Daoy (cell line): ENCODE measurements around the gene RBSN. TPM values are rescaled to one million over a fixed set of nuclear protein-coding genes. Genes with fewer than 3 reads are reported as not detected.

Experiments
- DNase-seq: peaks from one replicate; pipeline ENCODE4 v3.0.0-alpha.2; 2015; ENCODE audit warnings: low read depth
- total RNA-seq: library from RNA; depleted of rRNA; stranded (reverse); fragments of >200 nt; shearing (Covaris generic); gene quantifications from 2 replicates; pipeline ENCODE4 v1.2.3, GENCODE V29; 2014

The RBSN gene
- total RNA-seq, 1 experiment from 2014 or later, result 7.3 TPM

- no peak for DNase-seq
These were observed 38.9 kb downstream of the RBSN start for GRCh38 chr3:15060029-15060428.

GRCh38 chr3:15056676-15057404 is 42.1 kb downstream of the RBSN start:
- no peak for DNase-seq

GRCh38 chr3:15055019-15055557 is 43.9 kb downstream of the RBSN start:
- DNase-seq, result no peak

- DNase-seq, result no peak
These were observed 45.4 kb downstream of the RBSN start for GRCh38 chr3:15053541-15053940.

- no peak for DNase-seq
These were observed 46.4 kb downstream of the RBSN start for GRCh38 chr3:15052335-15053242.

- DNase-seq, result peak; percentile 25
These were observed 47.4 kb downstream of the RBSN start for GRCh38 chr3:15051531-15051930.

- no peak for DNase-seq
These were observed 48.4 kb downstream of the RBSN start for GRCh38 chr3:15050405-15051092.

GRCh38 chr3:15049584-15049983 is 49.4 kb downstream of the RBSN start:
- DNase-seq, result no peak

- DNase-seq, result no peak
These were observed 53.3 kb downstream of the RBSN start for GRCh38 chr3:15045667-15046066.

GRCh38 chr3:15044326-15044725 is 54.6 kb downstream of the RBSN start:
- no peak for DNase-seq

- no peak for DNase-seq
These were observed 55.4 kb downstream of the RBSN start for GRCh38 chr3:15043408-15044171.

GRCh38 chr3:15042936-15043335 is 56.0 kb downstream of the RBSN start:
- DNase-seq, result peak; percentile 5

- DNase-seq, result no peak
These were observed 57.0 kb downstream of the RBSN start for GRCh38 chr3:15041950-15042349.

GRCh38 chr3:15040844-15041243 is 58.1 kb downstream of the RBSN start:
- no peak for DNase-seq

- no peak for DNase-seq
These were observed 60.6 kb downstream of the RBSN start for GRCh38 chr3:15038306-15038705.

- DNase-seq, result no peak
These were observed 65.8 kb downstream of the RBSN start for GRCh38 chr3:15033103-15033502.

- no peak for DNase-seq
These were observed 66.3 kb downstream of the RBSN start for GRCh38 chr3:15032650-15033049.

- DNase-seq, result no peak
These were observed 69.3 kb downstream of the RBSN start for GRCh38 chr3:15029625-15030024.

GRCh38 chr3:15023719-15024118 is 75.2 kb downstream of the RBSN start:
- no peak for DNase-seq

- no peak for DNase-seq
These were observed 75.7 kb downstream of the RBSN start for GRCh38 chr3:15023249-15023648.
